Stomach (tissue), 4 donors: ENCODE data around the gene ALG14.

ENCODE experiments used
- CTCF ChIP-seq, 7 experiments: fragments of 450-650 bp in 4 of 7; fragments of 200-600 bp in 3 of 7; sonication (generic) in 3 of 7; IDR thresholded peaks; one replicate each; pipeline ENCODE4 v1.5.1; 2016 to 2019; ENCODE audit warnings: antibody characterized with exemption in 7 of 7, control low read depth in 2 of 7, mild to moderate bottlenecking in 1 of 7
- EP300 ChIP-seq: sonication (generic); formaldehyde crosslinking; IDR thresholded peaks from one replicate; pipeline ENCODE4 v1.6.1; 2017; ENCODE audit warnings: antibody characterized with exemption
- POLR2A ChIP-seq, 4 donors: fragments of 450-650 bp; IDR thresholded peaks; one replicate each; pipeline ENCODE4 v1.6.1; 2016; ENCODE audit warnings: antibody characterized with exemption in 4 of 4, control low read depth in 2 of 4, mild to moderate bottlenecking in 1 of 4, moderate library complexity in 1 of 4

- TF ChIP-seq CTCF (IDR thresholded peaks at IDR 0.05) (no peak), POLR2A (IDR thresholded peaks at IDR 0.05) (no peak), EP300 (no peak)
Measured at GRCh38 chr1:94979656-94980581, 92.8 kb downstream of the ALG14 start.
